Immature natural killer cell (primary cell): ENCODE results near the gene EIF2A. TPM values are rescaled to one million over a fixed set of nuclear protein-coding genes. Genes with fewer than 3 reads are reported as not detected.
A peak's percentile ranks its signal among the peaks of the same experiment; 100 is the strongest.
"Not testable (repeated sequence)": the region's sequence is repeated elsewhere in the genome, so short reads cannot be mapped to it uniquely, and the experiment has no call there.

Experiments used
- DNase-seq, 3 donors: peaks; one replicate each; pipeline ENCODE4 v3.0.0; 2022; ENCODE audit warnings: mixed read lengths in 1 of 3
- H3K27ac Mint-ChIP-seq, 6 donors: one replicate each; pipeline ENCODE4 v1.8.0; 2020; ENCODE audit warnings: mixed read lengths in 6 of 6, mild to moderate bottlenecking in 5 of 6, inconsistent platforms in 4 of 6, moderate library complexity in 3 of 6
- H3K27me3 Mint-ChIP-seq, 3 donors: one replicate each; pipeline ENCODE4 v1.8.0; 2020 to 2021; ENCODE audit warnings: low read depth in 3 of 3, mild to moderate bottlenecking in 3 of 3, mixed read lengths in 3 of 3, moderate library complexity in 3 of 3, inconsistent platforms in 1 of 3
- H3K36me3 Mint-ChIP-seq, 3 donors: one replicate each; pipeline ENCODE4 v1.8.0; 2020; ENCODE audit warnings: mixed read lengths in 3 of 3, inconsistent platforms in 2 of 3, mild to moderate bottlenecking in 2 of 3
- H3K4me1 Mint-ChIP-seq, 2 donors: one replicate each; pipeline ENCODE4 v1.8.0; 2020; ENCODE audit warnings: inconsistent platforms in 2 of 2, mild to moderate bottlenecking in 2 of 2, mixed read lengths in 2 of 2, moderate library complexity in 1 of 2
- H3K4me3 Mint-ChIP-seq, 5 donors: one replicate each; pipeline ENCODE4 v1.8.0; 2020; ENCODE audit warnings: mild to moderate bottlenecking in 5 of 5, mixed read lengths in 5 of 5, inconsistent platforms in 3 of 5, moderate library complexity in 3 of 5
- H3K9me3 Mint-ChIP-seq, 6 donors: one replicate each; pipeline ENCODE4 v1.8.0; 2020; ENCODE audit warnings: mild to moderate bottlenecking in 6 of 6, mixed read lengths in 6 of 6, inconsistent platforms in 4 of 6, moderate library complexity in 3 of 6
- polyA plus RNA-seq, 3 donors: library from polyadenylated mRNA; unstranded; fragments of 300-500 nt; fragmentation: Illumina TruSeq; gene quantifications; one replicate each; pipeline ENCODE4 v1.2.3, GENCODE V29; 2021

The EIF2A gene
- polyA plus RNA-seq, 3 donors from 2014 or later, result 31.3 to 39.4 (median 35.8) TPM

GRCh38 chr3:150612494-150612893 lies 65.9 kb downstream of the EIF2A start:
- peaks cover 0 to 2% (median 0%) of the 10 kb centered on the region in 3 donors for H3K27me3 Mint-ChIP-seq
- H3K9me3 Mint-ChIP-seq, result no peaks in the 10 kb centered on the region
- DNase-seq, result no peak
- peaks cover 72 to 80% of the 10 kb centered on the region in 2 donors for H3K4me1 Mint-ChIP-seq
- H3K4me3 Mint-ChIP-seq, result no peak overlapping the region
- peak overlapping the region in 1 of 6 donors; percentile 21 for H3K27ac Mint-ChIP-seq
- peaks cover 3 to 19% (median 9%) of the 10 kb centered on the region in 3 donors for H3K36me3 Mint-ChIP-seq

- no peak for DNase-seq
- peaks cover 3 to 20% (median 4%) of the 10 kb centered on the region in 3 donors for H3K36me3 Mint-ChIP-seq
- no peaks in the 10 kb centered on the region for H3K9me3 Mint-ChIP-seq
- peak overlapping the region in 3 of 6 donors; percentile 21 to 78 (median 73) for H3K27ac Mint-ChIP-seq
- H3K27me3 Mint-ChIP-seq, result peaks cover 0 to 2% (median 0%) of the 10 kb centered on the region in 3 donors
- H3K4me1 Mint-ChIP-seq, result peaks cover 71 to 80% of the 10 kb centered on the region in 2 donors
- H3K4me3 Mint-ChIP-seq, result peak overlapping the region in 2 of 5 donors; percentile 1 to 14
Measured at GRCh38 chr3:150613034-150613433, 66.4 kb downstream of the EIF2A start.

DNA sequence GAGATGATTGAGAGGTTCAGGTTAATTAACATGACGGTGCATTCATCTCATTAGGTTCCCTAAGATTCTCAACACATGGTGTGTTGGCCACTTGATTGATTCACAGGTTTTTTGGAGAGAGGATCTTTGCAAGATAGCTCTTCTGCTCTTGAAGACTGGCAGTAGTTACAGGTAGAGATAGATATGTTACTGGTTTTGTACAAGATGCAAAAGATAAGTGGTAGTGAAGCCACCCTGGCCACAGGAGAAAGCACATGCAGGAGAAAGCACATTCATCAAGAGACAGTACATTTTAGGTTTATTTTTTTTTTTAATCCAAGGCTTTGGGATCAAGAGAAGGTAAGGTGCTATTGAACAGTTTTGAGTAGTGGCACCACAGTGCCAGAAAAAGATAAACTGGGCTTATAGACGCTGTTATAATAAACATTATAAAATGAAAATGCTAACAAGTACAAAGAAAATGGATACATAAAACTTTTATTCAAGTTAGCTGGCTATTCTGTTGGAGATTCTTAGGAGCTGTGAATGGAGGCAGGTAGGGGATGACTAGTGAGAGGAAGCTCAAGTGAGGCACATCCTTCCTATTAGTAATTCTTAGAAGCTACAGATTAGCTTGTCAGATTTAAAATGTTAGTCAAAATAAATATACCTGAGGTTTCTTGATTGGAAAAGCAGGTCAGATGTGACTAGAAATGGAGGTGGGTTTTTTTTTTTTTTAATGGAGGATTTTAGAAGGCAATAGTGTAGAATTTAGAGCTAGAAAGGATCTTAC lies 67.3 kb downstream of the EIF2A start:
- H3K4me3 Mint-ChIP-seq, result peak overlapping the region in 3 of 5 donors; percentile 12 to 43 (median 18)
- H3K36me3 Mint-ChIP-seq, result peaks cover 3 to 25% (median 7%) of the 10 kb centered on the region in 3 donors
- DNase-seq, result no peak
- peaks cover 0 to 2% (median 0%) of the 10 kb centered on the region in 3 donors for H3K27me3 Mint-ChIP-seq
- H3K9me3 Mint-ChIP-seq, result no peaks in the 10 kb centered on the region
- H3K27ac Mint-ChIP-seq, result peak overlapping the region; percentile 7 to 58 (median 31)
- H3K4me1 Mint-ChIP-seq, result peaks cover 73 to 80% of the 10 kb centered on the region in 2 donors

DNA sequence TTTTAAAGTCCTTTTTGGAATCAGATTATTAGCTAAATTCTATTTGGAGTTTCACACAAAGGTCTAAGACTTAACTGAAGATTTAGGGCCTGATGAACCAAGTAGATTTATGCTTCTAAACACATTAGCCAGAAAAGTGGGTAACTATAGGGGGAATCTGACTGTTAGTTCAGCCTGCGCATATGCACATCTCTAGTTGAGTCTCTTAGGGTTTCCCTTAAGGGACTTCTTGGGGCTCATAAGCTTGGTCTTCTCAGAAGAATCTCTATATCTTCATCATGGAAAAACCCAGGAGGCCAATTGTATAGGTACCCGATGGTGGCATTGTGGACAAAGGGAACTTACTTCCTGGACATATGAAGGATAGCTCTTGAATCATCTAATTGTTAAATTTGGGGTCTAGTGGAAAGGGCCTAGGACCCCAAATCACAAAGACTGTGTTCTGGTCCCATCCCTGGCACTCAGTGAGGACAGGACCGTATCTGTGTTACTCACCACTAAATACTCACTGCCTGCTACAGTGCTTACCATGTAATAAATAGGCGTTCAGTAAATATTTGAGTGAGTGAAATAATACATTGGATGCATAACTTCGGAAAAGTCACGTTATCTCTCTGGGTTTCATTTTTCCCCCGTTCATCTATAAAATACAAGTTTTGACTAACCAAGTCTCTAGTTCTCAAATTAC lies 73.6 kb downstream of the EIF2A start:
- peak overlapping the region in 1 of 5 donors; percentile 62 for H3K4me3 Mint-ChIP-seq
- H3K27me3 Mint-ChIP-seq, result no peaks in the 10 kb centered on the region
- H3K9me3 Mint-ChIP-seq, result no peaks in the 10 kb centered on the region
- no peak for DNase-seq
- peak overlapping the region; percentile 27 to 82 (median 64) for H3K27ac Mint-ChIP-seq
- peaks cover 3 to 13% (median 6%) of the 10 kb centered on the region in 3 donors for H3K36me3 Mint-ChIP-seq
- H3K4me1 Mint-ChIP-seq, result peaks cover 56 to 85% of the 10 kb centered on the region in 2 donors

DNA sequence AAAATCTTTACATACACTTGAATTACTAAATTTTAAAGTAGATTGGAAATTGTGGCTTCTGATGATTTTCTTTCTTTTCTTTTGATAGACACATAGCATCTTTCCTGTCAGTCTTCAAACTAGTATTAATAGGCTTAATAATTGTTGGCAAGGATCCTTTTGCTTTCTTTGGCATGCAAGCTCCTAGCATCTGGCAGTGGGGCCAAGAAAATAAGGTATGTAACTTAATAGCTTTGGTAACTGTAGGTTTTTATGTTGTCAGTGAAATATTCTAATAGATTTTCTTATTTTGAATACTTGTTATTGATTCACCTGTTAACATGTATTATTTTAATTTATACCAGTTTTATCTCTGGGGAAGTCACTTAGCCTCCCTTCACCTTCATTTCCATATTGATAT lies 76.4 kb downstream of the EIF2A start:
- not testable (repeated sequence) for H3K27me3 Mint-ChIP-seq, H3K27ac Mint-ChIP-seq, DNase-seq, H3K4me3 Mint-ChIP-seq, H3K9me3 Mint-ChIP-seq
- peaks cover 19 to 34% (median 28%) of the 10 kb centered on the region in 3 donors for H3K36me3 Mint-ChIP-seq
- H3K4me1 Mint-ChIP-seq, result peaks cover 44 to 80% of the 10 kb centered on the region in 2 donors

GRCh38 chr3:150623945-150624344 lies 77.4 kb downstream of the EIF2A start:
- peaks cover 19 to 30% (median 30%) of the 10 kb centered on the region in 3 donors for H3K36me3 Mint-ChIP-seq
- no peaks in the 10 kb centered on the region for H3K27me3 Mint-ChIP-seq
- no peaks in the 10 kb centered on the region for H3K9me3 Mint-ChIP-seq
- no peak for DNase-seq
- H3K27ac Mint-ChIP-seq, result peak overlapping the region in 4 of 6 donors; percentile 12 to 66 (median 36)
- H3K4me1 Mint-ChIP-seq, result peaks cover 35 to 70% of the 10 kb centered on the region in 2 donors
- no peak overlapping the region for H3K4me3 Mint-ChIP-seq

GRCh38 chr3:150626148-150626930 lies 79.8 kb downstream of the EIF2A start:
- peaks cover 20 to 52% of the 10 kb centered on the region in 2 donors for H3K4me1 Mint-ChIP-seq
- DNase-seq, result no peak
- H3K27me3 Mint-ChIP-seq, result no peaks in the 10 kb centered on the region
- H3K36me3 Mint-ChIP-seq, result peaks cover 30 to 43% (median 39%) of the 10 kb centered on the region in 3 donors
- H3K27ac Mint-ChIP-seq, result peak overlapping the region in 3 of 6 donors; percentile 1 to 75 (median 59)
- H3K4me3 Mint-ChIP-seq, result no peak overlapping the region
- no peaks in the 10 kb centered on the region for H3K9me3 Mint-ChIP-seq

DNA sequence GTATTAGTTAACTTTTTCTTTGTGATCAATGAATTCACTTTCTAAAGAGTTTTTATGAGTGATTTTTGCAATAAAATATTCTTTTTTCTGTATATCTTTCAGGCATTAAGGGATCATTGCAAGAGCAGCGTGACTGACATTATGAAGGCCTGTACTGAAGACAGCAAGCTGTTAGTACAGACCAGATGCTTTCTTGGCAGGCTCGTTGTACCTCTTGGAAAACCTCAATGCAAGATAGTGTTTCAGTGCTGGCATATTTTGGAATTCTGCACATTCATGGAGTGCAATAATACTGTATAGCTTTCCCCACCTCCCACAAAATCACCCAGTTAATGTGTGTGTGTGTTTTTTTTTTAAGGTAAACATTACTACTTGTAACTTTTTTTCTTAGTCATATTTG lies 81.0 kb downstream of the EIF2A start:
- peaks cover 30 to 46% (median 39%) of the 10 kb centered on the region in 3 donors for H3K36me3 Mint-ChIP-seq
- H3K27me3 Mint-ChIP-seq, result no peaks in the 10 kb centered on the region
- H3K4me1 Mint-ChIP-seq, result peaks cover 15 to 41% of the 10 kb centered on the region in 2 donors
- no peaks in the 10 kb centered on the region for H3K9me3 Mint-ChIP-seq
- no peak for DNase-seq
- no peak overlapping the region for H3K27ac Mint-ChIP-seq
- H3K4me3 Mint-ChIP-seq, result no peak overlapping the region

GRCh38 chr3:150631515-150632221 lies 85.1 kb downstream of the EIF2A start:
- Mint-ChIP-seq H3K9me3 (no peaks in the 10 kb centered on the region), H3K27me3 (peaks cover 0 to 2% (median 2%) of the 10 kb centered on the region in 3 donors), H3K4me1 (peaks cover 39 to 47% of the 10 kb centered on the region in 2 donors), H3K27ac (peak overlapping the region in 3 of 6 donors; percentile 49 to 73 (median 53)), H3K36me3 (peaks cover 19 to 40% (median 26%) of the 10 kb centered on the region in 3 donors), H3K4me3 (no peak overlapping the region)
- no peak for DNase-seq

DNA sequence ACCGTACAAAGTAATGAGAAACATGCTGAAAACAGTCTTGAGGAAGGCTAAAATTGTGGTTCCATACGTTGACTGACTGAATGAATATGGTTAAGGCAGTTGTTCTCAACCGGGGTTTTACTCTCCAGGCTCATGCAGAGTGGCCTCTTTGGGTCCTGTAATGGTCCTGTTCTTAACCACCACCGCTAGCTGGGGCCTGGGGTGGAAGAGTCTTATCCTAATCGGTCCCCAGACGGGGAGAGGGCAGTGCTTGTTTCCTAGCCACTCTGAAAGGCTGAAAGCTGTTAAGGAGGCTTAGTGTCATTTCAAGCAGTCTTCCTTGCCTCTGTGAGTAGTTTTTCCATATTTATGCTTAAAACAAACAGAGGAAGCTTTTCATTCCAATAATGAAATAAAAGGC lies 88.5 kb downstream of the EIF2A start:
- Mint-ChIP-seq H3K4me3 (peak overlapping the region; percentile 76 to 89 (median 81)), H3K4me1 (peaks cover 55 to 65% of the 10 kb centered on the region in 2 donors)

GRCh38 chr3:150635526-150635925 lies 88.9 kb downstream of the EIF2A start:
- H3K4me3 Mint-ChIP-seq, result peak overlapping the region; percentile 76 to 89 (median 81)
- peak overlapping the region; percentile 93 to 99 (median 94) for H3K27ac Mint-ChIP-seq
- peaks cover 1 to 16% (median 6%) of the 10 kb centered on the region in 3 donors for H3K36me3 Mint-ChIP-seq
- H3K4me1 Mint-ChIP-seq, result peaks cover 55 to 63% of the 10 kb centered on the region in 2 donors
- peak; percentile 50 to 67 (median 65) for DNase-seq
- no peaks in the 10 kb centered on the region for H3K9me3 Mint-ChIP-seq
- H3K27me3 Mint-ChIP-seq, result peaks cover 0 to 2% (median 2%) of the 10 kb centered on the region in 3 donors

More for the DNA sequence above, 88.5 kb downstream of the EIF2A start:
- DNase-seq, result peak in 1 of 3 donors; percentile 29
- Mint-ChIP-seq H3K27ac (peak overlapping the region; percentile 93 to 99 (median 94)), H3K27me3 (peaks cover 0 to 2% (median 2%) of the 10 kb centered on the region in 3 donors), H3K36me3 (peaks cover 3 to 18% (median 8%) of the 10 kb centered on the region in 3 donors), H3K9me3 (no peaks in the 10 kb centered on the region)
